SIG-M5 (cell line): ENCODE results near the gene CIPC.

ENCODE experiments used
- DNase-seq: peaks from one replicate; lab custom pipeline; 2025; lab: John Stamatoyannopoulos, UW

The CIPC gene

DNA sequence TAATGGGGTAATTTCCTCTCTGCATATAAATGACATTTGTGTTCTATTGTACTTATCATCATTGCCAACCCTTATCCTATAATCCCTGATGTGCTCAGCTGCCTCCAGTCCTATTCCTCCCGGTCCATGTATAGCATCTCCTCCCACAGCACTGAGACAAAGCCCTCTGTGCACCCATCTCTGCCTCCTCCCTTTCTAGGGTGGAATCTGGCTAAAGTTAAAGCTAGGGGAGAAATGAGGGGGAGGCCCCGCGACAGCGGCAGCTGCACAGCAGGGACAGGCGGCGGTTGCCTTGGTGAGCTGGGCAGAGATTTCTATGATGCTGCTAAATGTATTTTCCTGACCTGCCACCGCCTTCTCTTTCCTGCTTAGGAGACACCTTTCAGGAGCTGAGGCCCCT, 56.4 kb downstream of the CIPC start:
- DNase-seq, result no peak

DNA sequence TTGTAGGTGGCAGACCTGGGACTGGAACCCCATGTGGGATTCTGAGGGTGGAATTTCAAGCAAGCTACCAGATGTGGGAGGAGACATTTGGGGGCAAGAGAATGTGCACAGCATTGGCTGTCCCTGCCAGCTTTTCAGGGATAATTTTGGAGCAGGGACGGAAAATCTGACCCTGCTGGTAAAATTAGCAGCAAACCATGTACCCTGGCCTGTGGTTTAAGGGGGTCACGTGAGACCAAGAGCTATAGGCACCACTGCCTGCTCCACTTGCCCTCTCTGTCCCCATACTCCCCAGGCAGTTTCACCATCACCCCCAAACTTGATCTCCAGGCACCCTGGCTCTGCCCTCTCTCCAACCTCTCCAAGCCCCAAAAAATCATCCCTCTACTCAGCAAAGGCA, 57.0 kb downstream of the CIPC start:
- DNase-seq, result no peak

GRCh38 chr14:77157740-77158139, 59.7 kb downstream of the CIPC start:
- DNase-seq, result no peak

DNA sequence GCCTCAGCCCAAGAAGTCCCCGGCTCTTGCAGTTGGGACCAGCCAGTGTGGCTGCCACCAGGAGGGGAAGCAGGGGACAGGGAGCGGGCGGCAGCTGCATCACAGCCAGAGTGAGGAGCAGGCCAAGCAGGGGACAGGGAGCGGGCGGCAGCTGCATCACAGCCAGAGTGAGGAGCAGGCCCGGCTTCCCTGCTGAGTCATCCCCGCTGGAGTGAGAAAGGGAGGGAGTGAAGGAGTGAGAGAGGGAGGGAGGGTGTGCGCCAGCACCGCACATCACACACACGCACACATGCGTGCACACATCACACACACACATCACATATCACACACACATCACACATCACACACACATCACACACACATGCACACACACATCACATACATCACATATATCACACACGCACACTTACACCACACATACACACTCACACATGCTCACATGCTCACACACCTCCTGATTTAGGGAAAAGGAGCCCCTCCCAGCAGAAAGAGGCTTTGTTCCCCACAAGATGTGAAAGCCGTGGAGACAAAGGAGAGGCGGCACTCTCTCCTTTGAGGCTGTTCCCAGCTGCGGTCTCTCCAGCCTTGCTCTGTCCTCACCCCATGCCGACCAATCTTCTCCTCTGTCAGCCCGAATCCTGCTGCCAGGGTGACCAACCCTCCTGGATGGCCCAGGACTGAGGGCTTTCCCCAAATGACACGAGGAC, 60.3 kb downstream of the CIPC start:
- DNase-seq, result no peak

DNA sequence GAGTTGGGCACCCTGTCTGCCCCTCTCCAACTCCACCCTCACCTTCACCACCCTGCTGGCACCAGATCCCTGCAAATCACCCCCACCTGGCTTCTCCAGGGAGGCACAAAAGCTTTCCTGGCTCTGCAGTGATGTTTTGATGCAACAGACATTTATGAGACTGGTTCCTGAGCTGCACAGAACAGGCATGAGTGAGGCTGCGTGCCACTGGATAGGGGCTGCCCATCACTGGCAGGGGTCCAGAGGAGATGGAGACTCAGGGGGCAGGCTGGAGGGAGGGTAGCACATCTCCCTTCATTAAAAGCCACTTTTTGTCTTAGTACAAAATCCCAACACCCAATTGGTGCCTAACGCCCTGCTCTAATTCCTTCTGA, 60.8 kb downstream of the CIPC start:
- no peak for DNase-seq

- no peak for DNase-seq
These were observed 63.0 kb downstream of the CIPC start for GRCh38 chr14:77161011-77161410.
